Gastroesophageal sphincter (tissue), 4 donors: ENCODE results near the gene CELSR1. TPM values are rescaled to one million over a fixed set of nuclear protein-coding genes. Genes with fewer than 3 reads are reported as not detected.
"Not testable (repeated sequence)": the region's sequence is repeated elsewhere in the genome, so short reads cannot be mapped to it uniquely, and the experiment has no call there.

Source experiments
- ATAC-seq: fragments of 150-250 bp; one replicate; pipeline ENCODE4 v1.9.1; 2016; ENCODE audit warnings: mild to moderate bottlenecking, moderate library complexity
- H3K27ac ChIP-seq, 4 donors: fragments of 200-600 bp; sonication (generic) in 3 of 4; 1 replicate in 3 of 4; 2 replicates in 1 of 4; pipeline ENCODE4 v1.5.1; 2016 to 2019
- H3K27me3 ChIP-seq: fragments of 200-600 bp; sonication (generic); one replicate; pipeline ENCODE4 v1.5.1; 2019
- H3K36me3 ChIP-seq, 2 donors: fragments of 200-600 bp; sonication (generic); one replicate each; pipeline ENCODE4 v1.5.1; 2019; ENCODE audit warnings: control low read depth in 1 of 2
- H3K4me1 ChIP-seq, 3 donors: fragments of 200-600 bp; sonication (generic); 1 replicate in 2 of 3; 2 replicates in 1 of 3; pipeline ENCODE4 v1.5.1; 2016 to 2019; ENCODE audit warnings: control low read depth in 2 of 3
- H3K4me3 ChIP-seq, 2 donors: fragments of 200-600 bp; sonication (generic); one replicate each; pipeline ENCODE4 v1.5.1; 2019; ENCODE audit warnings: mild to moderate bottlenecking in 1 of 2, moderate library complexity in 1 of 2
- H3K9me3 ChIP-seq, 3 donors: fragments of 200-600 bp; sonication (generic); one replicate each; pipeline ENCODE4 v1.5.1; 2017 to 2019; ENCODE audit warnings: control low read depth in 2 of 3
- EP300 ChIP-seq: sonication (generic); formaldehyde crosslinking; IDR thresholded peaks from one replicate; pipeline ENCODE4 v1.6.1; 2017; ENCODE audit warnings: antibody characterized with exemption, mild to moderate bottlenecking
- POLR2A ChIP-seq, 2 donors: fragments of 450-650 bp; IDR thresholded peaks; one replicate each; pipeline ENCODE4 v1.6.1; 2017; ENCODE audit warnings: antibody characterized with exemption in 2 of 2, mild to moderate bottlenecking in 2 of 2, moderate library complexity in 1 of 2
- POLR2AphosphoS5 ChIP-seq: sonication (generic); formaldehyde crosslinking; IDR thresholded peaks from one replicate; pipeline ENCODE4 v1.6.1; 2017; ENCODE audit warnings: antibody characterized with exemption
- WGBS, 2 donors: methylation state at CpG; one replicate each; pipeline ENCODE4 v1.1.5; 2018; ENCODE audit warnings: low coverage in 1 of 2; 5-methylcytosine and 5-hydroxymethylcytosine counted together
- total RNA-seq, 4 donors: library from RNA; depleted of rRNA; stranded (reverse); fragments of >200 nt; gene quantifications; one replicate each; pipeline ENCODE4 v1.1.0, GENCODE V29; 2016
- TF ChIP-seq, protein P1 (sequence below), 4 experiments: fragments of 200-600 bp in 2 of 4; fragments of 450-650 bp in 2 of 4; sonication (generic) in 1 of 4; IDR thresholded peaks; one replicate each; pipeline ENCODE4 v1.5.1; 2017 to 2019; ENCODE audit warnings: antibody characterized with exemption in 4 of 4, mild to moderate bottlenecking in 2 of 4, moderate library complexity in 2 of 4

CELSR1 gene
- total RNA-seq, 4 donors from 2014 or later: 1.7 to 4.8 (median 4.3) TPM

- ATAC-seq: no peak
- WGBS, 2 donors: 83 to 92% methylated on average over 2 of the region's 19 CpGs
- Histone ChIP-seq H3K27me3 (peaks cover 6% of the 10 kb centered on the region), H3K36me3 (no peaks in the 10 kb centered on the region), H3K9me3 (no peaks in the 10 kb centered on the region), H3K4me1 (no peaks in the 10 kb centered on the region), H3K27ac (no peak overlapping the region), H3K4me3 (no peak overlapping the region)
- TF ChIP-seq POLR2A (IDR thresholded peaks at IDR 0.05) (no peak), POLR2AphosphoS5 (no peak), EP300 (no peak)
- TF ChIP-seq, protein P1, sequence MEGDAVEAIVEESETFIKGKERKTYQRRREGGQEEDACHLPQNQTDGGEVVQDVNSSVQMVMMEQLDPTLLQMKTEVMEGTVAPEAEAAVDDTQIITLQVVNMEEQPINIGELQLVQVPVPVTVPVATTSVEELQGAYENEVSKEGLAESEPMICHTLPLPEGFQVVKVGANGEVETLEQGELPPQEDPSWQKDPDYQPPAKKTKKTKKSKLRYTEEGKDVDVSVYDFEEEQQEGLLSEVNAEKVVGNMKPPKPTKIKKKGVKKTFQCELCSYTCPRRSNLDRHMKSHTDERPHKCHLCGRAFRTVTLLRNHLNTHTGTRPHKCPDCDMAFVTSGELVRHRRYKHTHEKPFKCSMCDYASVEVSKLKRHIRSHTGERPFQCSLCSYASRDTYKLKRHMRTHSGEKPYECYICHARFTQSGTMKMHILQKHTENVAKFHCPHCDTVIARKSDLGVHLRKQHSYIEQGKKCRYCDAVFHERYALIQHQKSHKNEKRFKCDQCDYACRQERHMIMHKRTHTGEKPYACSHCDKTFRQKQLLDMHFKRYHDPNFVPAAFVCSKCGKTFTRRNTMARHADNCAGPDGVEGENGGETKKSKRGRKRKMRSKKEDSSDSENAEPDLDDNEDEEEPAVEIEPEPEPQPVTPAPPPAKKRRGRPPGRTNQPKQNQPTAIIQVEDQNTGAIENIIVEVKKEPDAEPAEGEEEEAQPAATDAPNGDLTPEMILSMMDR (IDR thresholded peaks at IDR 0.05): no peak
These were observed 139.5 kb downstream of the CELSR1 start for GRCh38 chr22:46397951-46398350.

- Histone ChIP-seq H3K9me3 (no peaks in the 10 kb centered on the region), H3K4me1 (no peaks in the 10 kb centered on the region), H3K27ac (no peak overlapping the region), H3K27me3 (peaks cover 6% of the 10 kb centered on the region), H3K4me3 (no peak overlapping the region), H3K36me3 (no peaks in the 10 kb centered on the region)
- TF ChIP-seq, protein P1 (IDR thresholded peaks at IDR 0.05): no peak
- TF ChIP-seq POLR2A (IDR thresholded peaks at IDR 0.05): no peak
- no peak for TF ChIP-seq EP300
- no peak for TF ChIP-seq POLR2AphosphoS5
- ATAC-seq: no peak
- 60% methylated on average over 1 of the region's 18 CpGs; no CpG with 5 or more reads in 1 of the 2 donors for WGBS, 2 donors
These were observed 139.9 kb downstream of the CELSR1 start for GRCh38 chr22:46397514-46397913.

DNA sequence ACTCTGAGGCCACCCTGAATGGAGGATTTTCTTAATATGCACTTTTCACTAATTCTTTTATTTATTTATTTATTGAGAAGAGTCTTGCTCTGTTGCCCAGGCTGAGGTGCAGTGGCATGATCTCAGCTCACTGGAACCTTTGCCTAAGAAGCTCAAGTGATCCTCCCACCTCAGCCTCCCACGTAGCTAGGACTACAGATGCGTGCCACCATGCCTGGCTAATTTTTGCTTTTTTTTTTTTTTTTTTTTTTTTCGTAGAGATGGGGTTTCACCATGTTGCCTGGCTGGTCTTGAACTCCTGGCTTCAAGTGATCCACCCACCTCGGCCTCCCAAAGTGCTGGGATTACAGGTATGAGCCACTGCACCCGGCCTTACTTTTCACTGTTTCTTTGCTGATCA lies 140.4 kb downstream of the CELSR1 start:
- H3K27me3 ChIP-seq, H3K4me3 ChIP-seq, H3K4me1 ChIP-seq, ATAC-seq, H3K27ac ChIP-seq, H3K36me3 ChIP-seq, H3K9me3 ChIP-seq: not testable (repeated sequence)
- 95 to 100% methylated on average over 1 to 2 of the region's 5 CpGs for WGBS, 2 donors

DNA sequence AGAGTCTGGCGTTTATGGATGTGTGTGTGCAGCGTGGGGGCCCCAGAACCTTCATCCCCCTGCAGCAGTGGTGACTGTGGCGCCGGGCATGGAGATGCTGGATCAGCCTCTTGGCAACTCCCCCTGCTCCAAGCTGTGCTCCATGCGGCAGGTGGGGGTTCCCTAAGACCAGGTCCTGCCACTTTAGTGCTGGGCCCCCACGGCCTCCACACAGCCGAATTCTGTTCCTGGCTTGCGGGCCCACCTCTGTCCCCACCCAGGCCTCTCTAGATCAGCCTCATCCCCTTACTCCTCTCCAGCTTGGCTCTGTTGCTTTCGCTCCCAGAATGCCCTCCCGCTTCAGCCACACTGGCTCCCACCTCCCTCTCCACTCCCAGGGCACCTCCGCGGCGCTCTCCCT lies 142.3 kb downstream of the CELSR1 start:
- H3K27me3 ChIP-seq: peaks cover 6% of the 10 kb centered on the region
- ATAC-seq: no peak
- H3K27ac ChIP-seq: no peak overlapping the region
- no peaks in the 10 kb centered on the region for H3K9me3 ChIP-seq
- TF ChIP-seq EP300 (no peak), POLR2AphosphoS5 (no peak), POLR2A (IDR thresholded peaks at IDR 0.05) (no peak)
- TF ChIP-seq, protein P1 (IDR thresholded peaks at IDR 0.05): no peak
- 91 to 95% methylated on average over 7 to 8 of the region's 13 CpGs for WGBS, 2 donors
- H3K4me3 ChIP-seq: no peak overlapping the region
- no peaks in the 10 kb centered on the region for H3K4me1 ChIP-seq
- no peaks in the 10 kb centered on the region for H3K36me3 ChIP-seq

- ATAC-seq: no peak
- no peaks in the 10 kb centered on the region for H3K36me3 ChIP-seq
- 90% methylated on average over 2 of the region's 14 CpGs; no CpG with 5 or more reads in 1 of the 2 donors for WGBS, 2 donors
- H3K4me1 ChIP-seq: no peaks in the 10 kb centered on the region
- H3K27me3 ChIP-seq: peaks cover 6% of the 10 kb centered on the region
- TF ChIP-seq EP300 (no peak), POLR2A (IDR thresholded peaks at IDR 0.05) (no peak), POLR2AphosphoS5 (no peak)
- TF ChIP-seq, protein P1 (IDR thresholded peaks at IDR 0.05): no peak
- H3K9me3 ChIP-seq: no peaks in the 10 kb centered on the region
- H3K4me3 ChIP-seq: no peak overlapping the region
- no peak overlapping the region for H3K27ac ChIP-seq
These were observed 142.8 kb downstream of the CELSR1 start for GRCh38 chr22:46394622-46395021.
